ENCODE measurements around the gene TNS3.
"Not testable (repeated sequence)": the region's sequence is repeated elsewhere in the genome, so short reads cannot be mapped to it uniquely, and the experiment has no call there.

TNS3 gene

DNA sequence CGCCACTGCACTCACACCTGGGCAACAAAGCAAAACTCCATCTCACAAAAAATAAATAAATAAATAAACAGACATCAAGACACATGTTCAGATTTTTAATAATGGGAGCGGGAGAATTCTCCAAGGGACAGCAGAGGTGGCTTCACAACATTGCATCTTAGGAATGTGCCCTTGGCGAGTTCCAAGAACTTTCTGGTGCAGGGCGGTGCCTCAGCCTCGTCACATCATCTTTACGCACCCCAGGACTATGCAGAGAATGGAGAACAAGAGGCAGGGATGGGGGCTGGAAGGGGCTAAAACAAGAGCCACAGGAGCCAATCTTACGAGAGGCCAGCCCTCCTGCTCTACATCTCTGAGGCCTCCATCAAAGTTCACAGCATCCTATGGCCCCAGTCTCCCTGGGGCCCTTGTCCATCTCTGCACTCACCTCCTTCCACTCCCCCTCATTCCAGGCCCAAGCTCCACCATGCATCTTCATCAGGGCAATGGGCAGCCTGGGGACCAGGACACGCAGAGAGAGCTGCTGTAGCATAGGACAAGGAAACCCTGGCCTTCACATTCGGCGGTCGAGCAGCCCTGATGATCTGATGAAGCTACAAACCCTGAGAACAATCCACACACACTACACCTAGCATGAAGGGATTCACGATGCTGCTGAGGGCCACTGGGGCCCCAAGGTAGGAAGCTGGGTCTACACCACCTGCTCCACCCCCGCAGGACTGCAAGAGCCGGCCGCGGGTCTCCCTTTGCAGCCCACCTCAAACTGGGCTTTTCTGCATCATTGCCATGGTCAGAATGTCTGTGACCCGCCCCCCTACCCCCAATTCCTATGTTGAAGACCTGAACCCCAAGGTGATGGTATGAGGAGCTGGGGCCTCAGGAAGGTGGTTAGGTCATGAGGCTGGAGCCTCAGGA, 22.3 kb downstream of the TNS3 start:
- no peak for DNase-seq

DNA sequence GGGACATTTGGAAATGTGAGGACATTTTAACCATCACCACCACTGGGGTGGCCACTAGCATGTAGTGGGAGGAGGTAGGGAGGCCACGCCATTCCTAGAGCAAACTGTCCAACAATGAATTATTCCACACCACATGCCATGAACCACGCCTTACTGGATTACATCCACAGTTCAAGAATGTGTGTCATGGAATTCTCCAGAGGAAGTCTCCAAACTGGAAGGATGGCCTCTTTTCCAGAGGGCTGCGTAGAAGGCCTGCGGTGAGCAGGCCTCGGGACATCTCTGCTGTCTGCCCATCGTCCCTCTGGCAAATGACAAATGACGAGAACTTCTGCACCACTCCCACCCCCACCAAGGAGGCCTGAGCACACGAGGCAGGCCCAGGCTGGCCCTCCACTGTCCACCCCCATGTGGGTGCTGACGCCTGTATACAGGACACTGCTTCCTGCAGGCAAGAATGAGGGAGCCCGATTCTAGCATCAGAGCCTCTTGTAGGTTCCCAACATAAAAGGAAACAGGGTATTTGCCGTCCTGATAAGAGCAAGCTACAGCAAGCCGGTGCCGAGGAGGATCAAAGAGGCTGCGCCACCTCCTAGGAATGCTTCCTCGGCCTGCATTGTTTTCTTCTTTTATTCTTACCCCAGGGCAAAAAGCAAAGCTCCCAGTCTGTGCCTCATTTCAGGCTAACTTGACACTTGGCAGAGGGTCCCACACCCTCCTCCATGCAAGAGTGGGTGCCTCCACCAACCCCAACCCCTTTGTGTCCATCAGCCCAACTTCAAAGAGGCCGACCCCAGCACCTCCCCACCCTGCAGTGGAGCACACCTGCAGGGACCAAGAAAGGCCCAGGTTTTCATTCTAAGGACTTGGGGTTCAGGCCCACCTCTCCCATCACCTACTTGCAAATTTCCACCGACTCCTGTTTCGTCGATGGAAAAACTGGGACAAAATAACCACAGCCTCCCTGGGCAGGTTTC, 23.9 kb downstream of the TNS3 start:
- no peak for DNase-seq

DNA sequence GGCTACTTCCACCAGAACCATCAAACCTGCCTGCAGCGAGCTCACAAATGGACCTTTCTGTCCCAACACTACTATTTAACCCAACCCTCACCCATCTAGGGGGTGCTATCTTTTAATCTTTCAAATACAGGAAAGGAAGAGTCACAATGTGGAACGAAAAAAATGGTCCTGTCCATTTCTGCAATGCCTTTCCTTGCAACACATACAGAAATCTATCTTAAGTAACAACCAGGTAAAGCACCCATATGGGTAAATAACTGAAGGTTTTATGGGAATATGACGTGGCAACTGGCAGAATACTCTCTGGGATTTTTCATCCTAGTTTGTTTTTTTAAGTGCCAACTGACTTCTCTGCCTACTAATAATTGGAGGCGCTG, 24.6 kb downstream of the TNS3 start:
- no peak for DNase-seq

DNA sequence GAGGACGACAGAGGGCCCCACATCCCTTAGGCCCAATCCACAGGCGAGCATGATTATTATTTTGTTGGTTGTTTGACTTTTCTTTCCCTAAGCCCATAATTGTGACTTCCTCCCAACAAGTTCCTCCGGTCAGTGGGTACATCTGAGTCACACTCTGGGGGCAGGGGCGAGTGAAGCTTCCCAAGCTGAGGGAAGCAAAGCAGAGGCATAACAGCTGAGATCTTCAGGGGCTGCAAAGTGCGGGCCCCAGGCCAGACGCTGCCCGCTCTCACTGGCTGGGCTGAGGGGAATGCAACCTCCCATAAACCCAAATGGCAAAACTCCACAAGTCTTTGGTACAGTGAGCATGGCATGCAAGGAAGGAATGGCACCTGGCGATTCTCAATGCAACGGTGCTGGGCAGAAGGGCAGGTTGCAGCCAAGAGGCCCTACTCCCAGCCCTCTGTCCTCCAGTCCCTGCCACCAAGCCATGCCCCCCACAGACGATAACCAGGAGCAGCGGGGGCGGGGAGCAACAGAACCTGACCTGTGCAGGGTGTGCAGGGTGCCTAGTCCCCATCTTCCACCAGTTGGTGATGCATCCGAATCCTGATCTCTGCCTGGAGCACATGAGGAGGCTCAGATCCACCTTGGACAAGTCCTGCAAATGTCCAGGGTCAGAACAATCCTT, 25.3 kb downstream of the TNS3 start:
- DNase-seq = peak; percentile 64

DNA sequence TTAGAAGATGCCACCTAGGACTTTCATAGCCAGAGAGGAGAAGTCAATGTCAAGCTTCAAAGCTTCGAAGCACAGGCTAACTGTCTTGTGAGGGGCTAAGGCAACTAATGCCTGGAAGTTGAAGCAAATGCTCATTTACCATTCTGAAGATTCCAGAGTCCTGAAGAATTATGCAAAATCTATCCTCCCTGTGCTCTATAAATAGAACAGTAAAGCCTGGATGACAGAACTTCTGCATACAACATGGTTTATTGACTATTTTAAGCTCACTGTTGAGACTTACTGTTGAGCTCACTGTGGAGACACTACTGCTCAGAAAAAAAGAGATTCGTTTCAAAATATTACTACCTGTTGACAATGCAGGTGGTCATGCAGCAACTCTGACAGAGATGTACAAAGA, 28.6 kb downstream of the TNS3 start:
- DNase-seq = no peak

DNA sequence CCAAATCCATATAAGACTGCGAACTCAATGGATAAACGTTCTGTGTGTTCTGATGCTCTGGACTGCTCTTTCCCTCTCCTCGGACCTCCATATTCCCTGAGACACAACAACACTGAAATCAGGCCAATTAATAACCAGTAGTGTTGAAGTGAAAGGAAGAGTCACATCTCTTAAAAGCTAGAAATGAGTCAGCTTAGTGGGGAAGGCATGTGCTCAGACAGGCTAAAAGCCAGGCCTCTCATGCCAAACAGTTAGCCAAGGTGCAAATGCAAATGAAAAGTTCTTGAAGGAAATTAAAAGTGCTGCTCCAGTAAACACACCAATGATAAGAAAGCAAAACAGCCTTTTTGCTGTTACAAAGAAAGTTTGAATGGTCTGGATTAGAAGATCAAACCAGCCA, 29.3 kb downstream of the TNS3 start:
- peak; percentile 61 for DNase-seq

DNA sequence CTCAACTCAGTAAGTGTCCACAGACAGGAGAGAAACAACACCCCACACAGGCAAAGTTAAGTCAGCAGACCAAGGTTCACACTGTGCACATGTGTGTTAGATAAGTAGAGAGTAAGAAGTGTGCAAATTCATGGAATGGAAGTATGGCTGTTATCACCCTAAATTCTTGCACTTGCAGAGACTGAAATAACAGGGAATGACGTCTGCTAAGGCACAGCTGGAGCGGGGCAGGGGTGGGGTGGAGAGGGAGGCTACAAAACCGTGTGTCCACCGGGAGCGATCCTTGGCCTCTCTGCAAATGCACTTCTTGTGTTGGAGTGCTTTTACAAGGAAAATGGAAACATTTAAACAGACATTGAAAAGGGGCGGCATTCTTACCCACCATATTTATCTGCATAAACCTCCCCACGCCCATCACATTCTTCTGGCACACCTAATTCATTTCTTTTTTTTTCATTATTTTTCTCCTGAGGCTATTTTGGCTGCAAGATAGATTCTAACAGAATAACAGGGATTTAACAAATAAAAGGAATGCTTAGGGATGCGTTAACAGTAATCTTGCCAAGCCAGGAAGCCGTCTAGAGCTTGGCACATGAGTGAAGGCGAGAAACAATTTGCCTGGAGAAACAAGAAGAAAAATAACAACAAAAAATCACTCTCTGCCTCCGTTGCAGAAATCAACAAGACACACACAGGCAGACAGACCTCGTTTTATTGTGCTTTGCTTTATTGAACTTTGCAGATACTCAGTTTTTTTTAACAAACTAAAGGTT, 30.1 kb downstream of the TNS3 start:
- DNase-seq = no peak

DNA sequence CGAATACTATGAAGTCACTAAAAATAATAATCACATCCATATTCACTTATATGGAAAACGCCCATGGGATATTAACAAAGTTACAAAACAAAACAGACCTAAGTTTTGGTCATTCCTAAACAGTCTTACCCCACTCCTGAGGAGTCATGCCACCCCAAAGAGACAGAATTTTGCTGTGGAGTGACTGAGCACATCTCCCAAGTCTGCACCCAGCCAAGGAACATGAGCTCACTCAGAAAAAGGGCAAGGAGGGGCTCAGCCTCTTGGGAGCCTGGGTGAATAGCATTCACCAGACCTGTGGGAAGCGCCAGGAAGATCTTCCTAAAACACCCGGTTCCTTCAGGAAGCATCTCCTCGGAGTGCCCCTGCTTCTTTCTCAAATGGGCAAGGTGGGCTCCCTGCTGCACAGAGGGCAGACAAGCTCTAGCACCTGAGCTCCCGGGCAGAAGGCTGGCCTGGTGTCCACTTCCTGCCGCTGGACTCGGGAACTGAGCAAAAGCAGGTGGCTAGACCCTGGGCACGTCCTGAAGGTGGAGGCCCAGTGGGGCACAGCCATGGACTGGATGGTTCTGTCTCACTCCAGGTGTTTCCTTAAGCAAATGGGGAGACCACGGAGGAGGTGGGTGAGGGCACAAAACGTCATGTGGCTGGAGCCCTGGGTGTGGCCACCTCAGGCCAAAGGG, 31.0 kb downstream of the TNS3 start:
- no peak for DNase-seq

DNA sequence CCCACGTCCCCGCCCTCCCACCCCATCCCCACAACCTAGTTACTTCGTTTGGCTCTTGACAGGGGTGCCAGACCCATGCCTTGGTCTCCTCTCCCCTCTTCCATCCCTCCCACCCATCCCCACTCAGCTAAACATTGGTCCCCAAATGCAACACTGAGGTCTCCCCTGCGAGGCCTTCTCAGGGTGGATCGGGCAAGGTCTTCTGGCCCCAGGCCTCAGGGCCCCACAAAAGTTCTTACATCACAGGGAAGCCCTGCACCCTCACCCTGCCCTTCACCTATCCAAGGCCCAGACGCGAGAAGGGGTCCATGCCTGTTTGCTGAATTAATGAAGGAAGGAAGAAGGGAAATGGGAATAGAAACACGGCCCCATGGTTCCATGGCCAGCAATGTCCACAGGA, 32.0 kb downstream of the TNS3 start:
- no peak for DNase-seq

DNA sequence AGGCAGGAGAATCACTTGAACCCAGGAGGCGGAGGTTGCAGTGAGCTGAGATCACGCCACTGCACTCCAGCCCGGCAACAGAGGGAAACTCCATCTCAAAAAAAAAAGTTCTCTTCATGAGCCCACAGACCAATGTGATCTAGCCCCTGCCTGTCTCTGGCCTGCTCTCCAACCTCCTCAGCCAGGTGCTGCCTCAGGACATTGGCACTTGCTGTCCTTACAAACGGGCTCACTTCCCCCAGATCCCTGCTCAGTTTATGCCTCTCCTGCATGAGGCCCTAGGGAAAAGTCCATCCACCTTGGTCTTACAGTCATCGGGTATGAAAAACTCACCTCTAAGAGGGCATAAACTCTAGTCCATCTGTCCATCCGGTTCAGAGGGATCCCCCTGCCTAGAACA, 32.5 kb downstream of the TNS3 start:
- no peak for DNase-seq

DNA sequence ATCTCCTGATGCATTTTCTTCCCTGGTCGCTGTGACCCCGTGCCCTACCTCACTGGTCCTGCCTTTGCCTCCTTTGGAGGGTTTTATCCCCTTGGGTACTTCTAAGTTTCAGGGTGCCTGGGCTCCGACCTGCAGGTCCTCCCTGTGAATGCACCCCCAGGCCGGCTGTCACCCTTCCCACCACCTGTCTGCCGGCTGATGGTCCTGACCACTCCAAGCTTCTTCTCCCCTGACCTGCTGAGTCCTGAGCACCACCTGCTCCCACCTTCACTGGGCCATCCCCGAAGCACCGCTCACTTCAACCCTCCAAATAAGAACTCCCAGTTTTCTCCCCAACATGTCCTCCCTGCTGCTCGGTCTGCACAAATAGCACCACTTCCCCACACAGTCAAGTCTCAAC, 33.4 kb downstream of the TNS3 start:
- DNase-seq = no peak

DNA sequence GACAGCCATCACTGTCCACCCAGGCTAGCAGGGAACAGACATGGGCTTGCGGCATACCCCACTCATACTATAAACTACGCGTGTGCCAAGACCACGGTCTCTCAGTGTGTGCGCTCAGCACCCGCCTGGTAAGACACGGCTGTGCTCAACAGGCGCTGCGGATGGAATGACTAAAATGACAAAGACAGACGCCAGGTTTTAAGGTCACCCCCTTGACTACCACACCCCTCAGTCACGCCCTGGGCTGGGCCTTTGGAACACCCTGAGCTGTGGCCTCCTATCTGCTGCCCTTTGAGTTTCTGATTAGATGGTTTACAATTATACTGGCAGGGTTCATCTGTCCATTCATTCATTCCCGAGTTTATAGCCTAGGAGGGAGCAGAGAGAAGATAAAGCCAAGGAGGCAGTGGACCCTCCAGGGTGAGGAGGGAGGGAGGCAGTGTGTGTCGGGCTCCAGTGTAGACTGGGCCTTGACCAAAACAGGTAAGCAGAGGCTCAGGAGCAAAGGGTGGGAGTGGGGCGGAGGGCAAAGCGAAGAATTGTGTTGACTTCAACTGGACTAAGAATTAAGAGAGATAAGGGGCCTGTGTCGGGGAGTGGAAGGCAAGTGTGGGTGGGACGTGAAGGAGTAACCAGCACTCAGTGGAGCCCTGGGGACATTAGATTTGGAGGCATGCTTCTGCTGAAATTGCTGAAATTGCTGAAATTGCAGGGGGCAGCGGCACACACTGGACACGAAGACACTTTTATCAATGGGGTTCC, 35.0 kb downstream of the TNS3 start:
- no peak for DNase-seq

DNA sequence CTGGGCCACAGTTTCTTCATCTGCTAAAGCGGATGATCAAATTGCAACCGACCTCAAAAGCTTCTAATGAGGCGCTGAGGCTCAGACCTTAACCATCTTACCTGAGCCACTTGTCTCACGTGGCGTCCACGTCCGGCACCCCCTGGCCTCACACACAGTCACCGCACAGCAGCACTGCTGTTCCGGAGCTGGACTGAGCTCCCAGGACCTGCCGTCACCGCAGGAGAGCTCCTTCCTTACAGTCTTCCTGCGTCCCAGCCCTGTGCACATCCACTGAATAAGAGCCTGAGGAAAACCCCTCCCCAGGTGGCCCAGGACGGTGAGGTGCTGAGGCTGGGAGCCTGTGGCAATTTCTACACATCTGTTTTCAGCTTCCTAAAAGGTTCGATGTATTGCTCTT, 35.7 kb downstream of the TNS3 start:
- DNase-seq = no peak

DNA sequence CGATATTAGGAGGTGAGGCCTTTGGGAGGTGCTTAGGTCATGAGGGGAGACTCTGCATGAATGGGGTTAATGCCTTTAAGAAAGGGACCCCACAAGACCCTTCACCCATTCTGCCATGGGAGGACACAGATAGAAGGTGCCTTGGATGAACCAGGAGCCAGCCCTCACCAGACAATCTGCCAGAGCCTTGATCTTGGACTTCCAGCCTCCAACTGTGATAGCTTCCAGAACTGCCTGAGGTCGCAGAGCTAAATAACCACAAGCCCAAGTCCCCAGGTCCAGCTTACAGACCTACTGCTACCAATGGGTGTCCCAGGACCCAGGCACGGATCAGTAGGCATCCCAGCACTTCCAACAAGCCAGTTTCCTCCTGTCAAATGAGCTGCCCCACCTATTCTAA, 37.5 kb downstream of the TNS3 start:
- DNase-seq = no peak

DNA sequence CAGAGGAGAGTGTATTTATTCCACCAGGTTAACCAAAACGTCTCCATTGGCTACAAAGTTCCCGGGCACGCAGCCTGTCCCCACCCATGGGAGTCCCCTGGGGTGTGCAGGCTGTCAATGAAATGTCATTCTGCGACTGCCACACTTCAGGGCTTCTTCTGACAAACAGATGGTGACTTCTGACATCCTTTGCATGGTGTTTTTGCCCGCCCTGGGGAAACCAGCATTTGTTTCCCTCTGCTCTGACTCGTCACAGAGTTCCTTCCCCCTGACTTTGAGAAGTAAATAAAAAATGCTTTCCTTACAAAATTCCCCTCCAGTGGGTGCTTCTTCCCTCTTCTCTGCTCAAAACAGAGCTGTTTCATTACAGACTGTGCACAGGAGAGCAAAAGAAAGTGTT, 38.2 kb downstream of the TNS3 start:
- DNase-seq = peak; percentile 62

DNA sequence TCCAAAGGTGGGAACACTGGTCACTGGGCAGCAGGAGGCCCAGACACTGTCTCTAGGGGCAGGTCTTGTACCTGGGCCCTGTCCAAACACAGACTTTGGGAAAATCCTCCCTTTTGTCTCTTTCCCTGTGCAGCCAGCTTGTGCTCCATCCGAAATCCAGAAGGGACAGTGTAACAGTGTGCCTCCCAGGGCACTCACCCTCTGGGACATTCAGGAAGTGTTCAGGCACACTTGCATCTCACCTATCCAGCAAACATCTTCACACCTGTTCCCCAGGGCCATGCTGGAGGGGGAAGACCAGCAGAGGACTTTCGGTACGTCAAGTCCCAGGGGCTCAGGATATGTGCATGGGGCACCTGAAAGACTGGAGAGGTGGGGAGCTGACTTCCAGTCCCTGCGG, 38.9 kb downstream of the TNS3 start:
- no peak for DNase-seq

DNA sequence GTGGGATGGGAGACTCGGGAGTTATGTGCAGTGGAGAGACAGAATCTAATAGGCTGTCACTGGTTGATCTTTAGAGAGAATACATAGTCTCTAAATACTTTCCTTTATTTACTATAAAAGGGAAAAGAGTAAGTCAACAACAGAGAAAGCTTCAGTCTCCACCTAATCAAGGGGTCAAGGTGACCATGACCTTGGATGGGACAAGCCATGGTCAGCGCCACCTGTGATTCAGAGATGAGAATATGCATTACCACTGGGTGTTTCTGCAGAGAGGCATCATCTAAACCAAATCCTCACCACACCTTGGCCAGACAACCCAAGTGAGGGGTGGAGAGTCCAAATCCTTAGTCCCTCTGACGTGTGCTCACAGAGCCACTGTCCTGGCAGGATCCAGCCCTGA, 39.9 kb downstream of the TNS3 start:
- no peak for DNase-seq

DNA sequence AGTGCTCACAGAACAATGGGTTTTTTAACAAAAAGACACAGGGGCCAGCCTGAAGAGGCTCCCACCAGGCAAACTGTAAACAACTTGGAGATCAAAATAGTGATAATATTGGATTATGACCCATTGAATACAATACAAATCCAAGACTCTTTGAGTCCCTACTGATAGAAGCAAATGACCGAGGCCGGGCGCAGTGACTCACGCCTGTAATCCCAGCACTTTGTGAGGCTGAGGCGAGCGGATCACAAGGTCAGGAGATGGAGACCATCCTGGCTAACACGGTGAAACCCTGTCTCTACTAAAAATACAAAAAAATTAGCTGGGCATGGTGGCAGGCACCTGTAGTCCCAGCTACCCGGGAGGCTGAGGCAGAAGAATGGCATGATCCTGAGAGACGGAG, 40.4 kb downstream of the TNS3 start:
- not testable (repeated sequence) for DNase-seq

DNA sequence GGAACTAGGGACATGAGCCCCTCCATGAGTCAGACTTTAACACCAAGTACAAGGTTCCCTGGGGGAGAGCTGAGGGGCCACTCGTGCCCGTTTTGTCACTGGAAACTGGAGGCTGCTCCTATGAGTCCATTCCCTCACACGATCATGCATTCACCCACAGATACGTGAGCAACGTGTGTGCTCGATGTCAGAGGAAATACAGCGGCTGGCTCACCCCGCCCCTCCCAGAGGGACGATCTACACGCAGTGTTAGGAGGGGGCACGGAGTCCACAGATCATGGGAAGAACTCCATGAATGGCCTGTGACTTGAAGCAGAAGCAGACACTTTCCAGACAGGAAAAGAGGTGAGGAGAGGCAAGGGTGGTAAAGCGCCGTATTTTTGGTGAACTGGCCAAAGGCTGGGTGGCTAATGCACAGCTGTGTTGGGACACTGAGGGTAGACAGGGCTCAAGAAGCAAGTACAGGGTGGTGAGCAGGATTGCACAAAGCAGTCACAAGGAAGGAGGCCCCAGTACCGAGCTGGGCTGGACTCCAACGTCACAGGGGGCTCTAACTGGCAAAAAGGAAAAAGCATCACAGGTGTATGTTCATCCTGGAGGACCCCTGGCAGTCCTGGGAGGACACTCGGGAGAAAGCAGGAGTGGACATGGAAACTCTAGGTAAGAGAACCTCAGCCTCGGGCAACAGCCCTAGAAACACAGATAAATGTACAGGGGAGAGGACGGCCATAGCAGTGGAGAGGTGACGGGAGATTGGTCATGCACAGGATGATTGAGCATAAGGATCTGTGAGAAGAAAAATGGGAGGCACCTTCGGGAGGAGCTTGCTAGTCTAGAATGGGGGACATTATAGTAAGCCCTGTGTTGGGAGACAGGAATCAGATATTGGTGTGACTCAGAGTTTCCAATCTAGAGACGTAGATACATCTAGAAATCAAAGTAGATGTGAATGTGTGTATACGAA, 41.2 kb downstream of the TNS3 start:
- DNase-seq = peak; percentile 61

DNA sequence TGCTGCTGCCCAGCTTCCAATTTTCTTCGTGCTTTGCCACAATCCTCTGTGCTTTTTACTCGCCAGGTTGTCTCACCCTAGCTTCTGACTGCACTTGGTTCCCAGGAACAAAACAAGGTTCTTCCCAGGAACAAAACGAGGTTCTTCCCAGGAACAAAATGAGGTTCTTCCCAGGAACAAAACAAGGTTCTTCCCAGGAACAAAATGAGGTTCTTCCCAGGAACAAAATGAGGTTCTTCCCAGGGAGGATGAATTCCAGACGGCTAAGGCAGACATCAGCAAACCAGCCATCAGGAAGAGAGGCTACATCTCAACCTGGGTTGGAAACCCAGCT, 41.9 kb downstream of the TNS3 start:
- DNase-seq = no peak
